ENCODE results near the gene PBRM1. TPM values are rescaled to one million over a fixed set of nuclear protein-coding genes. Genes with fewer than 3 reads are reported as not detected.

The PBRM1 gene
- total RNA-seq, 1 experiment from 2014 or later = 74.2 TPM

GRCh38 chr3:52633786-52634185, 51.9 kb downstream of the PBRM1 start:
- Histone ChIP-seq H3K9me3 (ENCODE audit: control insufficient read depth, low read depth, low read length) (no peaks in the 10 kb centered on the region), H2AK5ac (ENCODE audit: insufficient read length, low read length) (no peak overlapping the region), H2AFZ (ENCODE audit: low read length) (no peak overlapping the region), H2BK20ac (ENCODE audit: low read depth, low read length, poor library complexity, severe bottlenecking) (no peak overlapping the region), H3K56ac (ENCODE audit: insufficient read length, low read depth, low read length) (no peak overlapping the region), H2BK120ac (ENCODE audit: low read depth, low read length, poor library complexity, severe bottlenecking) (no peak overlapping the region), H3K23ac (ENCODE audit: insufficient read length, low read depth, low read length) (no peak overlapping the region), H4K5ac (ENCODE audit: insufficient read length, low read depth, low read length) (no peak overlapping the region), H2BK15ac (ENCODE audit: low read depth, low read length) (no peak overlapping the region), H3K18ac (ENCODE audit: insufficient read length, low read depth, low read length) (no peak overlapping the region), H4K8ac (replicated peaks; ENCODE audit: insufficient read length, low read depth, low read length) (no peak overlapping the region), H3K4ac (ENCODE audit: low read depth, low read length) (no peak overlapping the region), H2BK12ac (ENCODE audit: insufficient read length, low read depth, low read length) (no peak overlapping the region), H4K20me1 (ENCODE audit: control insufficient read depth, insufficient read depth, insufficient read length) (no peaks in the 10 kb centered on the region), H3T11ph (ENCODE audit: low read length) (no peak overlapping the region), H3K79me2 (ENCODE audit: insufficient read depth, low read length) (no peaks in the 10 kb centered on the region), H3K79me1 (ENCODE audit: insufficient read depth, low read depth, low read length, poor library complexity, severe bottlenecking) (no peaks in the 10 kb centered on the region), H3K14ac (ENCODE audit: insufficient read depth, low read length) (no peak overlapping the region), H3K27ac (ENCODE audit: insufficient read length, low read depth, low read length) (no peak overlapping the region), H4K91ac (ENCODE audit: insufficient read length, low read depth, low read length) (no peak overlapping the region), H3K4me1 (ENCODE audit: insufficient read depth, low read length) (no peaks in the 10 kb centered on the region), H3K9ac (ENCODE audit: extremely low read depth, insufficient read length, low read length) (no peak overlapping the region), H3K4me2 (ENCODE audit: insufficient read depth, insufficient read length, low read length) (no peak overlapping the region), H2BK5ac (ENCODE audit: insufficient read length, low read length) (no peak overlapping the region), H3K23me2 (ENCODE audit: insufficient read length, low read depth, low read length, poor library complexity, severe bottlenecking) (no peaks in the 10 kb centered on the region), H3K27me3 (ENCODE audit: insufficient read depth, low read length) (no peaks in the 10 kb centered on the region)
- no peak for TF ChIP-seq CTCF (conservative IDR thresholded peaks at IDR 0.05)
- WGBS (ENCODE audit: extremely low coverage, insufficient read length, low lambda C conversion rate) = no CpG with 5 or more reads among the region's 3 CpGs
- Mint-ChIP-seq H3K4me1 (no peaks in the 10 kb centered on the region), H3K4me3 (no peak overlapping the region), H3K36me3 (ENCODE audit: insufficient read depth in 1 of 3, low read depth in 3 of 3) (peaks cover 1 to 36% (median 20%) of the 10 kb centered on the region in 3 experiments; a peak in 5 of 7 replicates), H3K27me3 (ENCODE audit: low read depth) (no peaks in the 10 kb centered on the region), H3K27ac (no peak overlapping the region), H3K9me3 (no peaks in the 10 kb centered on the region)
- DNase-seq = no peak

Measured in H9 (cell line).